Stimulated activated CD8-positive, alpha-beta memory T cell treated with anti-CD3 and anti-CD28 coated beads, Interleukin-15, amount 100 ng/mL, for 48 hours (primary cell): ENCODE results near the gene CYP39A1.

Experiments
- DNase-seq, 2 donors: peaks; one replicate each; pipeline ENCODE4 v3.0.0-alpha.2; 2020; ENCODE audit warnings: low read depth in 2 of 2

The CYP39A1 gene

GRCh38 chr6:46652603-46653438 is at the start of gene CYP39A1, which contains the start of gene SLC25A27:
Gene CYP39A1 (minus strand): TSS chr6:46652818. CDS start chr6:46652582, 236 bp downstream.
Gene SLC25A27 (plus strand): TSS chr6:46652975. CDS start chr6:46653193, 218 bp downstream.
- DNase-seq, result peak; percentile 77 to 78

DNA sequence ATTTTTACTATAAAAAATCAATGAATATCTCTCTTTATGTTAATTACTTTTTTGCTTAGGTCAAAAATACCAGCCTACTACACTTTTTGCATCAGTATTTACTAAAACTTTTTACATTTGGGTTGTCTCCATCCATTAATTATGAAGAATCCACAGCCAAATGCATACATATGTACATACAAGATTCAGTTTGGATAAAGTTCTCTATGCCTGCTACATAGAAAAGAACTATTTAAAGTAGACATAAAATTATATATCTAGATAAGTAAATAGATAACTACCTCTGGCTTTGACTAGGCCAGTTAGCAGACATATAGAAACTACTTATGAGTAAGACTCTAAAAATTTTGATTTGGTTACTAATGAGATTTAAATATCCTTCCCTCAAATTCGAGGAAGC is 47.4 kb upstream of the CYP39A1 start:
- no peak for DNase-seq

DNA sequence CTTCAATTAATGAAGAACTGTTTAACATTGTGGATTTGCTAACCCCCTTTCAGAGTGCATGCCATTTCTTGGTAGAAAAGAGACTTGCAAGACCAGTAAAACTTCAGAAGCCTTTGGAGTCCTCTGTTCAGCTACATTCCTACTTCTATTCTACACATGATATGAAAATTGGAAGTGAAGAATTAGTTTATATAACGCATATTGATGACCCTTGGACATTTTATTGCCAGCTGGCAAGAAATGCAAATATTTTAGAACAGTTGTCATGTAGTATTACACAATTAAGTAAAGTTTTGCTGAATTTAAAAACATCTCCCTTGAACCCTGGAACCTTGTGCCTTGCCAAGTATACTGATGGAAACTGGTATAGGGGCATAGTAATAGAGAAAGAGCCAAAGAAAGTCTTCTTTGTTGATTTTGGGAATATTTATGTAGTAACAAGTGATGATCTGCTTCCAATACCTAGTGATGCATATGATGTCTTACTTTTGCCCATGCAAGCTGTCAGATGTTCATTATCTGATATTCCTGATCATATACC is 38.4 kb upstream of the CYP39A1 start:
- DNase-seq, result no peak

GRCh38 chr6:46690141-46690755 is 37.6 kb upstream of the CYP39A1 start:
- DNase-seq, result no peak

DNA sequence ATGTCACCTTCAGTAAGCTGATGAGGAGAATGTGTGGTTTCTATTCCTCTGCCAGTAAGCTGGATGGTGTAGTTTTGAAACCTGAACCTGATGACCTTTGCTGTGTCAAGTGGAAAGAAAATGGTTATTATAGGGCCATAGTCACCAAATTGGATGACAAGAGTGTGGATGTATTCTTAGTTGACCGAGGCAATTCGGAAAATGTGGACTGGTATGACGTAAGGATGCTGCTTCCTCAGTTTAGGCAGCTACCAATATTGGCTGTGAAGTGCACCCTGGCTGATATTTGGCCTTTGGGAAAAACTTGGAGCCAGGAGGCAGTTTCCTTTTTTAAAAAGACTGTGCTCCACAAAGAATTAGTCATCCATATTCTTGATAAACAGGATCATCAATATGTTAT is 37.0 kb upstream of the CYP39A1 start:
- no peak for DNase-seq

GRCh38 chr6:46688966-46689335 is 36.3 kb upstream of the CYP39A1 start:
- no peak for DNase-seq

DNA sequence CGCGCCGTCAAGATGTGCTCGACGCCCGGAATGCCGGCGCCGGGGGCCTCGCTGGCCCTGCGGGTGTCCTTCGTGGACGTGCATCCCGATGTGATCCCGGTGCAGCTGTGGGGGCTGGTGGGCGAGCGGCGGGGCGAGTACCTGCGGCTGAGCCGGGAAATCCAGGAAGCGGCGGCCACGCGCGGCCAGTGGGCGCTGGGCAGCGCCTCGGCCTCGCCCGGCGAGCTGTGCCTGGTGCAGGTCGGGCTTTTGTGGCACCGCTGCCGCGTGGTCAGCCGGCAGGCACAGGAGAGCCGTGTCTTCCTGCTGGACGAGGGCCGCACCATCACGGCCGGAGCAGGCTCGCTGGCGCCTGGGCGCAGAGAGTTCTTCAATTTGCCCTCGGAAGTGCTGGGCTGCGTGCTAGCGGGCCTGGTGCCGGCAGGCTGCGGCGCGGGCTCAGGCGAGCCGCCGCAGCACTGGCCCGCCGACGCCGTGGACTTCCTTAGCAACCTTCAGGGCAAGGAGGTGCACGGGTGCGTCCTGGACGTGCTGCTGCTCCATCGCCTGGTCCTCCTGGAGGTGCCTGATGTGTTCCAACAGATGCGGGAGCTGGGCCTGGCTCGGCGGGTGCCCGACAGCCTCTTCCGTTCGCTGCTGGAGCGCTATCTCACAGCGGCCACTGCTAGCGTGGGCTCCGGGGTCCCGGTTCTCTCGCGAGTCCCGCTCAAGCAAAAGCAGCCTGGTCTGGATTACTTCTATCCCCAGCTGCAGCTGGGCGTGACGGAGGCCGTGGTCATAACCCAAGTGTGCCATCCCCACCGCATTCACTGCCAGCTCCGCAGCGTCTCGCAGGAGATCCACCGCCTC is 35.7 kb upstream of the CYP39A1 start:
- no peak for DNase-seq

- no peak for DNase-seq
These were observed 35.0 kb upstream of the CYP39A1 start, which contains the start of gene TDRD6 for GRCh38 chr6:46687619-46688097. Gene TDRD6 (plus strand): TSS chr6:46687885. CDS start chr6:46688129, 244 bp downstream.

- DNase-seq, result no peak
These were observed 32.2 kb upstream of the CYP39A1 start for GRCh38 chr6:46684771-46685170.

DNA sequence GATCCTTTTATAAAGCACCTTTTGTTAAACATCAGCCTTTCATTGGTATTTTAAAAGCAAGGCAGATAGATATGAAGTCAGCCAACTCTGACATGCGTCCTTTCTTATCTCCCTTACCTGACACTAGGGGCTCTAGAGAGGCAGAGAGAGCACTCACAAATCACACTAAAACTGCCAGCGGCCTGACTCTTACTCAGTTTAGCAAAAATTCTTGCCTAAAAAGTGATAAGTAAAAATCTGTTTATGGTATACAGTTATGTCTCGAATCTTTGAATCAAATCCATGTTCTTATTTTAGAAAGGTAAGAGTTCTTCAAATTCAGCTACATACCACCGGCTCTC is 24.7 kb upstream of the CYP39A1 start:
- no peak for DNase-seq

DNA sequence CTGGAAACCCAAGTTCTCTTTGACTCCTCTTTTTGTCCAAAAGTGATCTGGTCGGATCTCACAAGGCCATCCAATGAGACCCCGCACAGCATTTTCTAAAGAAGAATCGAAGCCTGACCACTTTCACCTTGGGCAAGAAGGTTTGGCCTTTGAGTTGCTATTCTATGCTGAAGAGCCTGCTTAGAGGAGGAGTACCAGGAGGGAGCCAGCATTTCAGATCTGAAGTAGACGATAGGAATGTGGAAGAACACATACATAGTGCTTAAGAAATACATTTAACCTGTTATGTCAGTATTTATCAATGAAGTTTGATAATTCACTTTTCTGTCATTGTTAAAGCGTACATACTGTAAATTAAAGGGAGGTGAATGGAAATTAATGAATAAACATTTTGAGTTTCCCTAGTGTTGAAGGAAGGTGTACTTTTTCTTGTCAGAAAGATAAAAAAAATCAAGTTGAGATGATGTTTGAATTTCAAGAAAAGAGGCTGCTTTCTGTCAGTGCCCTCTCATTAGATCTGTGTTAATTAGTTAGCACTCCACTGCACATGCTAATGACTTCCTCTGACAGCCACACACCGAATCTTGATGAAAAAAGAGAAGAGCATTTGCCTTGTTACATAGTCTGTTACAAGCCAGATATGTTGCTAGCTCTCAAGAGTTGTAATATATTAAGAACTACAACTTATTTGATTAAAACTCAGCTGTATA is 24.1 kb upstream of the CYP39A1 start:
- no peak for DNase-seq

- no peak for DNase-seq
These were observed 21.8 kb upstream of the CYP39A1 start for GRCh38 chr6:46674410-46674809.

- no peak for DNase-seq
These were observed 14.8 kb upstream of the CYP39A1 start for GRCh38 chr6:46667377-46667776.

DNA sequence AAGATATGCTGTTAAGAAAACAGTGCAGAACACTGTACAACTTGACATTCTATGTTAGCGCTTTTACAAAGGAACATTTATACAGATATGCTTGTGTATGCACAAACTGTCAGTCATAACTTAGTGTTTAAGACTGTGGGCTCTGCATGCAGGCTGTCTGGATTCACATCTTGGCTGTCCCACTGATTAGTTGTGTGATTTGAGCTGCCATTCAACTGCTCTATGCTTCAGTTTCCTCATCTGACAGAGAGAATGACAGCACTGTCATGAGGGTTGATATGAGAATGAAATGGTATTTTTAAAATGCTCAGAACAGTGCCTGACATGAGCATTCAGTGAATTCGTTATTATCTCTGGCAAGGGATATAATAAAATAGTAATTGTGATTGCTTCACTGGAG is 8.9 kb upstream of the CYP39A1 start:
- DNase-seq, result no peak

DNA sequence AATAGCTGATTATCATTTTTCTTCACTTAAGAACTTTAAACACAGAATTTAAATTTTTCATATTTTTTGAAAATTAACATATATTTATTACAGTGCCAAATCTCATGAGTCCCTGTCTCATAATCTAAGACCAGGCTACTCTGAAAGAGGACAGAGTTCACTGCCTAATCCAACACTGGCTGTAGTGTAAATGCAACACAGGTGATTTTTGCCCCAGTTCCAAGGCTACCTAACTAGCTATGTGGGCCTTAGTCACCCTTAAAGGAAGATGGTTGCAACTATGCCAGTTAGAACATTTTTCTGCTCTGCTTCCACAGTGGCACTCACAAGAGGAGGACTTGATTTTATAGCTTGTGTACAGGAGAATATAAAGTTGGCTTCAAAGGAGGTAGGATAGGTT is 5.0 kb upstream of the CYP39A1 start:
- no peak for DNase-seq

- DNase-seq, result no peak
These were observed 3.2 kb upstream of the CYP39A1 start for GRCh38 chr6:46655803-46656202.

DNA sequence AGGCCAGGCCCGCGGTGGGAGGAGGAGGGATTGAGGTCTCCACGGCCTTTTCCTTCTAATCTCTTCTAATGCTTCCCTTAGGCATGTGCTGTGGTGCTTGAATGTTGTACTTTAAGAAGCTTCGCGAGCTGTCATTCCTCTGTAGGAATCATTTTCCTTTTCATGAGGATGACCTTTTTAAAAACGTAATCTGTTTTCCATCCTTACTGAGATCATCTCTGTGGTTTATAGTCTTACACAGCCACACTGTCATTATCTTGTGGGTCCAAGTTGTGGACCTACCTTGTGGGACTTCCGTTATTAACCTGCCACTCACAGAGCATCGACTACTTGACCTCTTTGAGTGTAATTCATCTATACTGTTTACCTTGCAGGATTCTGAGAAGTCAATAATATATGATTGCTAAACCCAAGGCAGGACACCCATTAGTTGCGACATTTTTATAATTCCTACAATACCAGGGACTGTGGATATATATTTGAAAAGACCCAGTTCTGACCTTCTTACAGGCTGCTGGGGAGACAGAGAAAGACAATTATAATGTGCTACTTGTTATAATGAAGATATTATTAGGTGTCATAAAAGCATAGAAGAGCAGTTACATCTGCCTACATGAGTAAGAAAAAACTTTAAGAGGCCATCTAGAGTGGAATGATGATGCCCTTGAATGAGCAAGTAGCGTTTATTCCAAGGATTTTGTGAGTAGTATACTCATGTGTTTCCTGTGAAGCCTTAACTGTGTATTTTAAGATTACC is 999 bp upstream of the CYP39A1 start:
- DNase-seq, result no peak

DNA sequence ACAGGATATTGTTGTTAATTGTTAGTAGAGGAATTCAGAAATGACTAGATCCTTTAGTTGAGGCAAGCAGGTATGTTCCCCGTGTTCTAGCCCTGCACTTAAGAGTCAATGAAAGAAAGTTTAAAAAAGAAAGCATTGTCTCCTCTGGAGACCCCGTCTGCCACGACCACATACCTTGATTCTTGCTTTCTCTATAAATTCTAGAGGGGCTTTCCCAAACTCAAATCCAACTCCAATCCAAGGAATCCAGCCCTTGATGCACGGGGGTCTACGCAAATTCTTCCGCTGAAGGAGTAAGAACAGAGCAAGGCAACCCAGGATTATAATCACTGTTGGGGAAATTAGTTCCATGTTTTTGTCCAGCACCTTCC is 401 bp downstream of the CYP39A1 start:
- no peak for DNase-seq

DNA sequence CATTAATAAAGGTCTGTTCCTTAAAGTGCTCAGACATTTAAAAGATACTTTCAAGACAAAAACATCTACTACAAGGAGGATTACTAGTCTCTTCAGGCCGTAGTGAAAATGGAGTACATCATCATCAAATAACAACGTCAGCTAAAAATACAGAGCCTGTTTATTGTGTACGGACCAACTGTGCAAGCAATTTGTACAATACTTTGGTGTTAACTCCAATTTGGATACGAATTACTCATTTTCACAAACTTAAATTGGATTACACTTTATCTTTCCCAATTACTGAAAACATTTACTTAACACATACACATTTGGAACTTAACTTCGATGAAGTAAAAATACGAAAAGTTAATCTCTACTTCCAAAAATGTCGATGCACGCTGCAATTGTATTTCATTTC is 802 bp downstream of the CYP39A1 start:
- no peak for DNase-seq

GRCh38 chr6:46651006-46651405 is 1.6 kb downstream of the CYP39A1 start:
- no peak for DNase-seq
